GOT3 (cell line): Measurements from ENCODE around the gene GLS2.
"Not testable (repeated sequence)": the region's sequence is repeated elsewhere in the genome, so short reads cannot be mapped to it uniquely, and the experiment has no call there.

Experiments
- DNase-seq: peaks from one replicate; lab custom pipeline; 2025; ENCODE audit warnings: mixed read lengths; lab: John Stamatoyannopoulos, UW

The GLS2 gene

DNA sequence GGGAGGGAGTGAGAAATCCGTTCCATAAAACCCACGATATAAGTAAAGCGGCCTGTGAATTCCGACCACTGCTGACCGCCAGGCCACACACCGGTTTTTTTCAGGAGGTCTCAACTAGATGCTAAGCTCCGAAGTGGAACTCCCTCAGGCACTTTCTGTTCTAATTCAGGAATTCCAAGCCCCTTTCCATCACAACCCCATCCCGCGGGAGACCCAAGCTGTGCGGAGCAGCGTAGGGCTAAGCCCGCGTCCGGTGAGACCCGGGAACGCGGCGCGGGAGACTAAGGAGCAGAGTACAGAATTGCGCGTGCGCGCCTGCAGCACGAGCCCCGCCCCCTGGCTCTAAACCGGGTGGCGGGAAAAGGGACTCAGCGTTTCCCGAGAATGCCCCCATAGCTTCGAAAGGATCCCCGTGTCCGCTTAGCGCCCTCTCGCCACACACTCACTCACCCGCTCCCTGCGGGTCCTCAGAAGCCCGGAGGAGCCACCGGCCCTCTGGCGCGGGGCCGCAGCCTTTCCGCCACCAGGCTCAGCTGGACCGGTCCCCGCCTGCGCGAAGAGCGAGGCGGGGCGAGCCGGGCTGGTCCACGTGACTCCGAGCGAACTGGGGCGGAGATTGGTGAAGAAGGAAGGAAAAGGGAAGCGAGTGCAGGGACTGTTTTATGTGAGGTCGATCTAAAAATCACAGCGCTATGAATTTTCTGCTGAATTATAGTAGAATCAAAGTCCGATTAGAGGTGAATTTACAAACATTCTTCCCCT is 38.9 kb downstream of the GLS2 start, which contains the start of gene TIMELESS:
TIMELESS (minus strand) TSS at position 567 of the 762 bp plus-strand sequence. CDS start 15,256 bp downstream, outside the sequence.
- peak; percentile 74 for DNase-seq

GRCh38 chr12:56443208-56443607 is 44.8 kb downstream of the GLS2 start:
- not testable (repeated sequence) for DNase-seq

DNA sequence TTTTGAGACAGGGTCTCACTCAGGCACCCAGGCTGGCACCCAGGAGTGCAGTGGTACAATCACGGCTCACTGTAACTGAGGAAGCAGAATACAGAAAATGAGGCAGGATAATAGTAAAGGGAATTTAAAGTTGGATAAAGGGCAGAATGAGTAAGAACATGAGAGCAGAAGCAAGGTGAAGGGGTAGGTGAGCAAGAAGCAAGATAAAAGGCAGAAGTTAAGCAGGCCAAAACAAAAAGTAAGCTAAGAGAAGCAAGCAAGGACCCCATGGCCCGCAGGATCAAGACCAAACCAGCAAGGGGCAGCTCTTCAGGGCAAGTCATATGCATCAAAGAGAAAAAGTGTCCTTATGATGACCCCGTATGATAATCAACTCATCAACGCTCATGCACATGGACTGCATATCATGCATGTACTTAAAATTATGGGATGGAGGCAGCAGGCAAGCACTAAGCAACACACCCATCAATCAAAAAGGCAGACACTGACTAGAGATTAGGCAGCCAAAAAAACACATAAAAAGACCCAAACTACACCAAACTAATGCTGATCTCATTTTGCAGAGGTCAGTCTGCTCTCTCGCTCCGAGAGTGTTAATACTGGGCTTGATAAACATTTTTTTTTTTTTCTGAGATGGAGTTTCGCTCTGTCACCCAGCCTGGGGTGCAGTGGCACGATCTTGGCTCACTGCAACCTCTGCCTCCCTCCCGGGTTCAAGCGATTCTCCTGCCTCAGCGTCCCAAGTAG is 50.4 kb downstream of the GLS2 start:
- no peak for DNase-seq

GRCh38 chr12:56434828-56435227 is 53.1 kb downstream of the GLS2 start:
- no peak for DNase-seq

DNA sequence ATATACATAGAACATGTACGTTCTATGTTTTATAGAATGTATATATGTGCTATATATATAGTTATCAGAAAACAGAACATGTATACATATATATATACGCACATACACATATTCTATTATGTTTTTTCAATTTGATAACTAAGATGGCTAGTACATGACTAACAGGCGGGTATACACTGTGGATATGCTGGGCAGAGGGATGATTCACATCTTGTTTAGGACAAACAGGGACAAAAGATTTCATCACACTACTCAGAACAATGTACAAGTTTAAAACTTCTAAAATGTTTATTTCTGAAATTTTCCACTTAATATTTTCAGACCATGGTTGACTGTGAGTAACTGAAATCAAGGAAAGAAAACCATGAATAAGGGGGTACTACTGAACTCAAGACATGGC is 56.1 kb downstream of the GLS2 start:
- no peak for DNase-seq

DNA sequence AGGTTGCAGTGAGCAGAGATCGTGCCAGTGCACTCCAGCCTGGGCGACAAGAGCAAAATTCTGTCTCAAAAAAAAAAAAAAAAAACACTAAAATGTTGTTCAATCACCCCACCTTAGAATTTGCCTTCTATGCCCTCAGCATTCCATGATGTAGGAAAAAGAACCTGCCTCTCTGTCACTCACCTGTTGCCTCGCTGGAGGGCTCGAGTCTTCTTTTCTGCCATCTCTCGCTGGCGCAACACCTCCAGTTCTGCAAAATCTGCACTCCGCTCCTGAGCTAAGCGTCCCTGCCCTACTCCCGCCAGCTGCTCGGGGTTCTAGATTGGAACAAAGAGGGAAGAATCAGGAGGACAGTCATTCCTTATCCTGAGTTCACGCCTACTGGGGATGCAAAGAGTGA is 56.7 kb downstream of the GLS2 start:
- DNase-seq: no peak

DNA sequence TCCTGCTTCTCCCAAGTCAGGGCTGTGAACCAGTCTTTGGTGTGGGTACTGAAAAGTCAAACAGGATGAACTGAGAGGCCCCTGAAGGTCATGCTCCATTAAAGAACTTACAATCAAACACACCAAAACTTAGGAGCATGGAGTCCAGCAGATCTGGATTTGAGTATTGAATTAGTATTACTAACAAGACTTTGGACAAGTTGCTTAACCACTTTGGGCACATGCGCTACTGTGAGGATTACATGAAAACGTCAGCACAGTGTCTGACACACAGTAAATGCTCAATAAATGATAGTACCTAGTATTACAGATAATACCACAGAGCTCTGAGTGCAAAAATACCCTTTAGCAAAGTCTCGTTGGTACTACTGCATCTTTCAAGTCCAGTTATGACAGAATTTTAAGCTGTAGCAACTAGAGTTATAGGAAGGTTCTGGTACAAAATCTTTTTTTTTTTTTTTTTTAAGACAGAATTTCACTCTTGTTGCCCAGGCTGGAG is 62.0 kb downstream of the GLS2 start:
- DNase-seq: no peak

- DNase-seq: no peak
These were observed 62.8 kb downstream of the GLS2 start for GRCh38 chr12:56425193-56425592.
